Measurements from ENCODE around the gene GADD45GIP1.

GRCh38 chr19:12983542-12984142, 26.6 kb upstream of the GADD45GIP1 start:
- TF ChIP-seq CTCF (IDR thresholded peaks at IDR 0.05), result peak; percentile 56 to 99 (median 86)
- no peak for TF ChIP-seq POLR2A (IDR thresholded peaks at IDR 0.05)
